GM10266 (cell line): ENCODE measurements around the gene OPN4.

Experiments
- DNase-seq: peaks from one replicate; pipeline ENCODE4 v3.0.0; 2012; ENCODE audit errors: extremely low spot score
- CTCF ChIP-seq: IDR thresholded peaks from 2 replicates; pipeline ENCODE4 v1.5.1; 2012; ENCODE audit warnings: mild to moderate bottlenecking, low read depth; ENCODE audit not compliant: control insufficient read depth, insufficient read depth; ENCODE audit errors: missing control alignments

Gene OPN4

GRCh38 chr10:86668297-86669165 lies 14.2 kb downstream of the OPN4 start, which contains the start of gene LDB3:
TSS of gene LDB3 (plus strand) at chr10:86668511. CDS start at chr10:86668692, 181 bp downstream.
- DNase-seq: no peak
- TF ChIP-seq CTCF: no peak

GRCh38 chr10:86670290-86670811 lies 16.0 kb downstream of the OPN4 start:
- DNase-seq: no peak
- no peak for TF ChIP-seq CTCF

DNA sequence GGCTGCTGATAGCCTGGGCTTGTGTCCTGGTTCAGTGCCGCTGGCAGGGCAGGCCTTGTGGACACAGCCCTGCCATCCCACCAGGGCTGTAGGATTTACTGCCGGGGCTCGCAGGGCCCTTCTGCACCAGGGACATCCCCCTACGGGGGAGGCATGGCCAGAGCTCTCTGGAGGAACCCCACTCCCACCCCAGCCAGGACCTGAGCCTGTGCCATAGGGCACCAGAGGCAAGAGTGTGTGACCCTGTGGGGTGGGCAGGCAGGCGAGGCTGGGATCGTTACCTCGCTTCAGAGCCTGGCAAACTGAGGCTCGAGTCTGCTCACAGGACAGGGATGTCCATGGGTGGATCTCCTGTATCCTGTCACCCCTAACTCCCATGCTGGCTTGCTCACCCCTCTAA lies 16.5 kb downstream of the OPN4 start:
- no peak for TF ChIP-seq CTCF
- no peak for DNase-seq

DNA sequence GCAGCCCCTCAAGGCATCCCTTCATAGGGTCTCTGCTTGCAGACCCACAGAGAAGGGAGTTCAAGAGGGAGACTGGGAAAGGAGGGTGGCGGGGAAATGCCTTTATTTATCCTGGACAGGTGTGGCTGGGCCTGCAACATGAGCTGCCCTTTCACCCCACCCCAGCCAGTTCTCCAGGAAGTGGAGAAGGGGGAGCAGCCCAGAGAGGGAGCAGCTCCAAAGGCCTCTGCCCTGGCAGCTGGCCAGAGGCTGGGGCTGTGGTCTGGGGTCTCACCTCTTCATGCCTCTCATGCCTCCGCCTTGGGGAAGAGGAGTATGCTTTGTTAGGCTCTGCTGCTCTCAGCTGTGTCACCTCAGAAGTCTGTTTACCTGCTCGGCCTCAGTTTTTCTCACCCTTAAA lies 17.1 kb downstream of the OPN4 start:
- TF ChIP-seq CTCF: no peak
- DNase-seq: no peak

- no peak for DNase-seq
- no peak for TF ChIP-seq CTCF
These were observed 17.8 kb downstream of the OPN4 start for GRCh38 chr10:86671985-86672710.

GRCh38 chr10:86673216-86673826 lies 19.0 kb downstream of the OPN4 start:
- DNase-seq: no peak
- TF ChIP-seq CTCF: no peak
